Camera-type eye (tissue), 1 donor: ENCODE data around the gene UQCRC2. TPM values are rescaled to one million over a fixed set of nuclear protein-coding genes. Genes with fewer than 3 reads are reported as not detected.

Source experiments
- total RNA-seq: library from RNA; depleted of rRNA; stranded (reverse); fragments of >200 nt; gene quantifications from one replicate; pipeline ENCODE4 v1.2.3, GENCODE V29; 2014

UQCRC2 gene
- total RNA-seq: 262 TPM

DNA sequence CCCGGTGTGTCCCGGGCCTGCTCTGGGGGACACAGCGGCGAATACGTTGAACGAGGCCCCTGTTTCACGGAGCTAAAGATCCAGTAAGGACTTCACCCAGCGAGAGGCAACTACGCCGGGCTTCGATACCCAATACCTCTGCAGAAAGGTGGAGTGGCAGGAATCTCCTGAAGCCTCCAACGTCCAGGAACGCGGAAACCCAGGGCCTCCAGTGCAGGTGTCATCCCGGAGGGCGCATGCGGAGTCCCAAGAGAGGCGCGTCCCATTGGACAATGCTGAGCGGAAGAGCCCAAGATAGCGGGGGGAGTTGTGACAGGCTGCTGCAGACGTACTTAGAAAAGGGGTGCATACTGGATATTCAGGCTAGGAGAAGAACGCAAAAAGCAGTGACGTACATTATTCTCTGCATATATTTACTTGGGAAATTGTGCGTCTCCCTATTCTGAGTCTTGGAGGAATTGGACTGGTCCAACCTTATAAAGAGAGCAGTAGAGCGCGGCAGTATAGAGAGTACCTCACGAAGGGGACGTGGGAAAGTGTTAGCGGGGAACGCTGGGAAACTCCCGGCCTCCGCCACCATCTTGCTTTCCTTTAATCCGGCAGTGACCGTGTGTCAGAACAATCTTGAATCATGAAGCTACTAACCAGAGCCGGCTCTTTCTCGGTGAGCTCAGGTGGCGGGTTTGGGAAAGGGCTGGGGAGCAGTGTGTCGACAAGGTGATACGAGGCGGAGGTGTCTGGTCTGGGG, at the start of gene UQCRC2:
UQCRC2 (plus strand) TSS at position 569 of the 748 bp plus-strand sequence; CDS start at position 632, 63 bp downstream.

GRCh38 chr16:22007509-22008214, 54.5 kb downstream of the UQCRC2 start, which contains the start of gene MOSMO:
MOSMO (plus strand) TSS chr16:22008111; CDS start chr16:22008302, 191 bp downstream.

Other genes with a start within 250 kb of the UQCRC2 start
- gene NPIPB4, start 95.6 kb upstream of the UQCRC2 start, total RNA-seq: 102 TPM
- gene PDZD9, start 47.8 kb downstream of the UQCRC2 start, total RNA-seq: not detected
- gene MOSMO, start 54.8 kb downstream of the UQCRC2 start, total RNA-seq: 33.6 TPM
- 0.33 TPM for gene VWA3A, start 139.2 kb downstream of the UQCRC2 start, total RNA-seq
- not detected for gene SDR42E2, start 209.1 kb downstream of the UQCRC2 start, total RNA-seq